Stimulated activated CD4-positive, alpha-beta T cell treated with anti-CD3 and anti-CD28 coated beads, Interleukin-12 subunit alpha, Interleukin-12 subunit beta, amount 100 ng/mL, for 48 hours (primary cell): Measurements from ENCODE around the gene LPP.

ENCODE experiments used
- DNase-seq, 3 donors: peaks; one replicate each; pipeline ENCODE4 v3.0.0-alpha.2; 2020; ENCODE audit warnings: low read depth in 2 of 3, low spot score in 1 of 3

Gene LPP

DNA sequence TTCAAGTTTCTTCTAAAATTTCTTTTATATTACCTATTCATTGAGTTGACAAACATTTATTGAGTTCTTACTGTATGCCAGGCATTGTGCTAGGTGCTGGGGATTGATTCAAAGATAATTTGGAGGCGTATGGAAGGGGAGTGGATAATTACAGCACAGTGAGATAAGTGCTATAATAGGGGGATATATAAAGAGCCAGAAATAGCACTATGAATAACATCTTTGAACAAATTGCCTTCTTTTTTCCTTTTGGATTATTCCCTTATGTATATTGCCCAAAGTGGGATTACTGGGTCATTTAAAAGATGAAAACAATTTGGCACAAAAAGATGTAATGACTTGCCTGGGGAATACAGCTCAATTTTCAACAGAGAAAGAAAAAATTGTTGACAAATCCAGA, 64.6 kb downstream of the LPP start:
- no peak for DNase-seq

- no peak for DNase-seq
Observed at GRCh38 chr3:188219147-188219546, 65.2 kb downstream of the LPP start.

DNA sequence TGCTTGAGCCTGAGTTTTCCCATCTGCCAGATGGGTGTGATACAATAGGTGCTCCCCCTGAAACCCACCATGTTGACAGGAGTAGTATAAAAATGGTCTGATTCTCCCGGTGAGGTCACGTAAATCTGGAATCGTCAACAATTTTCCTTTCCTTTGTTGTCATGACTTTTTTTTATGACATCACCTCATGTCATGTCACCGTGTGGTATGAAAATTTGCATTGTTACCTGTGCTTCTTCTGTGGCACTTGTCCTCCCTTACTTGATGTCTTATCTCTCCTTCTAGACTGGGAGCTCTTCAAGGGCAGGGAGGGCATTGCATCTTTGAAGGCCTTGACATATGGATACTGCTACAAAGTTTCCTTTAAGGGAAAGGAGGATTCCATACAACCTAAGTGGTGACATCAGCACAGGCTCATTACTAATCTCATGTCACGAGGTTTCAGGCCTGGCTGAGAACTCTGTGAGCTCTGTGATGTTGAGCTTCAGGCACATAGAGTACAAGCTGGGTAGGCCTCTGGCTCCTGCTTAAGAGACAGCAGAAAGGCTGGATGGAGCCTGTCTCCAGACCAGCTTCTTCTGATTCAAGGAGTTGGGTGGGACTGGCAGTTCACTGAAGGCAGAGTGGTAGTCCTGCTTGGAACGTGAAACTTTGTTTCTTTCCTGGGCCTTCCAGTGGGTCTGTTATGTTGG, 66.3 kb downstream of the LPP start:
- no peak for DNase-seq

- no peak for DNase-seq
Observed at GRCh38 chr3:188220988-188221818, 67.2 kb downstream of the LPP start.

DNA sequence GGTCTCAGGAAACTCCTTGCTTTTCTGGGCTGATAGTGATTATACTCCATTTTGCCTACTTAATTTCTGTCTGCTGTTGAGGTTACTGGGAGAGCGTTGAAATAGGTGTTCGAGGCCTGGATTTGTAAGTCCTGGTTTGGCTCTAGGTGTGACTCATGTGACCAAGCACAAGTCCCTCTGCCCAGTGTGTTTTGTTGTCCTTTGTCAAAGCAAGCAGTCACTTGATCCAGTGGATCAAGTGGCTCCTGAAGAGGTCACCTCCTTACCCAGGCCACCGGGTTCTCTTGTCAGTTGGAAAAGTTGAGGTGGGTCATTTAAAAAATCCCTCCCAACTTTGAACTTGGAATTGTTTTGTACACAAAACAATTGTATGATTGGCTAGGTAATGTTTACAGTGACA, 70.0 kb downstream of the LPP start:
- DNase-seq, result no peak

DNA sequence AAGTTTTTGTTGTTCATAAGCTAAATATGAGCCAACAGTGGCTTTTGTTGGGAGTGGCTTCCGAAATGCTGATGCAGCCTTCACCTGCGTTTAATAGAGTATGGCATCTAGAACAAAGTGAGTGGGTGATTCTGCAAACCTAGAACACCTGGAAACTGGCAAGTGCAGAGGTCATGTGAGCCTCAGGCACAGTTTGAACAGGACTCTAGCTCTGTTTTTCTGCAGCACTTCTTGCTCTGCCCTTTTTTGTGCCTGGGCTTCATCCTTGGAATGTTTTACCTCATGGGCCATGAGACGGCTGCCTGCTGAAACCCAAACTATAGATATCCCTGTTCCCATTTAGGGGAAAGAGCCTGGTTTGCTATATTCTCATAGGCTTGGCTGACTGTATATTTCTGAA, 73.5 kb downstream of the LPP start:
- DNase-seq, result no peak

- DNase-seq, result no peak
Observed at GRCh38 chr3:188229177-188229576, 75.2 kb downstream of the LPP start.

- no peak for DNase-seq
Observed at GRCh38 chr3:188229726-188230125, 75.8 kb downstream of the LPP start.

DNA sequence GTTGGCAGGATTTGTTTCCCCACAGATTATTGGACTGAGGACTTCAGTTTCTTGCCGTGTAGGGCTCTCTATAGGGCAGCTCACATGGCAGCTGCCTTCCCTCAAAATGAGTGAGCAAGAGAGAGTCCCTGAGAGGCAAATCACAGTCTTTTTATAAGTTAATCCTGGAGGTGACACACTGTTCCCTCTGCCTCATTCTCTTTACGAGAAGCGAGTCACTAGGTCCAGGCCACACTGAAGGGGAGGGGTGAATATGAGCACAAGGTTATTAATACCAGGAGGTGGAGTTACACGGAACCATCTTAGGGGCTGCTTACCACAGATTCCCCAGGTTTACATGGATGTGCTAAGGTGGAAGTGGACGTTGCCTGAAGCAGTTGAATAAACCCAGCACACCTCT, 77.0 kb downstream of the LPP start:
- DNase-seq, result no peak

DNA sequence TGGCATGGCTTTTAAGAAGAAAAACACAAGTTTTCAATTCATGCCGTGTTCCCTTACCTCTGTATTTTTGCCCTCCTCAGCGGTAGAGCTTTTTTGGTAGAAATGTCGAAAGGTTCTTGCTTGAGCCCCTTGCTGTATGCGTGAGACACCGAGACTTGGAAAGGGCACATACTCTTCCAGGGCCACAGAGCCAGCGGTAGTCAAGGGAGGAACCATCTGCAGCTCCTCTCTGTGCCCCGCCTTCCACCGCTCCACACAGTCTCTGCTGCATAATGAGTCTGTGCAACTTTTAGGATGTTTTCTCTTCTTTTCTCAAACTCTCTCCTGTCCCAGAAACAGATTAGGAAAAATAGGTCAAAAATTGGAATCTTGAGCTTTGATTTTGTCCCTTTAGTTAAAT, 77.5 kb downstream of the LPP start:
- no peak for DNase-seq

GRCh38 chr3:188232656-188233055, 78.7 kb downstream of the LPP start:
- DNase-seq, result no peak

DNA sequence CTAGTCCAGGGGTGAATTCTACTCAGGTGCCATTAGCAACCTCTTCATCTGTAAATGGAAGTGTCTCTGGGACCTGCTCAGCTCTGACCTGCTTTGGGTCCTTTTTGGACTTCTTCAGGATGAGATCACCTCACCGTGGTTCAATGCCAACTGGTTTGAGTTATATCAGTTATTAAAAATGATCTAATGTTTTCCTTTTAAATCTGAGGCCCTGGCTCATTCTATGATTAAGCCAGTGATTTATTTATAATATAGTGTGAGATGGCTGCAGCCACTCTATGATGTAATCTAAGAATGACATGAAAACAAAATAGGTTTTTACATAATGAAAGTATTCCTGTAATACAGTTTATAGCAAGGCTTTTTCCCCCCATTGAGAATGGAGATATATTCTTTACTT, 79.4 kb downstream of the LPP start:
- no peak for DNase-seq

DNA sequence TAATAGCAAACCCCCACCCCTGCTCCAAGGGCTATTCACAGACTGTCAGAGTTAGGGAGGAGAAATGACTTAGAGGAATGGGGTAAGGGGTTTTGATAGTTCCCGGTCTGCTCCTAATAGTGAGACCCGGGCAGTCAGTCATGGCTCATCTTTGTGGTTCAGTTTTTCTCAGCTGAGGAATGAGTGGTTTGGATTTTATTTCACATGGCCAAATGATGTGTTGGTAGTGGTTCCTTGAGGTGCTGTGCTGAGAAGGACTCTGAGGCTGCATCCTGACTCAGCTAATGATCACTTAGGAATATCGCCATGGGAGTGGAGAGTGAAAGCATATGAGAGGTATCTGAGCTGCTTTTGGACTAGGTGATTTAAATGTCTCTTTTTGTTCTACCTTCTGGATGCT, 80.2 kb downstream of the LPP start:
- DNase-seq, result no peak

- DNase-seq, result no peak
Observed at GRCh38 chr3:188236271-188236670, 82.3 kb downstream of the LPP start.

DNA sequence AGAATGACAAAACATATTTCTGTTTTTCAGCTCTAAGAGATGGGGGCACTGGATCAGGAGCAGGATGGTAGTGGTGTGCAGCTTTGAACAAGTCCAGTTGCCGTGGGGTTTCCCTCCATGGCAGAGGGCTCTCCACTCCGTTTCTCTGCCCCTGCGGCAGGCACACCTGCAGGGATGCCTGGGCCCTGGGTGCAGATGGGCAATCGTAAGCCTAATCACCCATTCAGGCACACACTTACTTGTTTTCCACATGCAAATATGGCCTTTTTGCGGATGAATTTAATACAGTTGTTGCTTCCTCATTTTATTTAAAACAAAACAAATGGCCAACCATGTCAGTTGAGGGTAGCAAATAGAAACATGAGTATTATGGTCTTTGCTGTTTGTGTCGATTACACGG, 85.1 kb downstream of the LPP start:
- DNase-seq, result no peak

GRCh38 chr3:188239577-188239976, 85.6 kb downstream of the LPP start:
- DNase-seq, result no peak

DNA sequence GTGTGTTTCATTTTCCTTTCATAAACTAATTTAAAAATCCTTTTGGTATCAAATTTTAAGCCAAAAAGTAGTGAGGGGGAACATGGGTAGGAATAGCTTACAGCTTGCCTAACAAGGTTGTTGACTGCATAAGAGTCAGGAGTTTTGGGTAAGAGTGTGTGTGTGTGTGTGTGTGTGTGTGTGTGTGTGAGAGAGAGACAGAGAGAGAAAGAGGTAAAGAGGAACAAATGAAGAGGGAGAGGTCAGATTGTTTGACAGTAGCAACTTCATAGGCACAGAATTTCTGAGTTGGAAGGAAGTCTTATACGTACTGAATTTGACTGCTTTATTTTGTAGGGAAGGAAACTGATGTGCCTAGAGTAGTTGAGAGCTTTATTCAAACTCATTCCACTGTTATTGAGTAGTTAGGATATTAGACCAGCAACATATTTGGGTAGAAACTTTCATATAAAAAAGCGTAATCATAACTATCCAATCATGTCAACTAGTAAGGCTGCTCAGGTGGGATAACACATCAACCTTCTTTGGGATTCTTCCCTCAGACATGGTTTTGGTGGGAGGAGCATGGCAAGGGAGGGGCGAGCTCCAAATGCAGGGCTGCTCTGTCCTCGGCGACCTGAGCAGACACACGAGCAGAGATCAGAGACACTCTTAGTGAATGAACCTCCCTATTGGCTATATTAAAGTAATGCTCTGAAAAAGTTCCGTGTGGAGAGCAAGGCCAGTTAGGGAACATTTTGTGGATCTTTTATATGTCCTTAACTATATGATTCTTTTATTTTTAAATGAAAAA, 86.4 kb downstream of the LPP start:
- DNase-seq, result no peak

DNA sequence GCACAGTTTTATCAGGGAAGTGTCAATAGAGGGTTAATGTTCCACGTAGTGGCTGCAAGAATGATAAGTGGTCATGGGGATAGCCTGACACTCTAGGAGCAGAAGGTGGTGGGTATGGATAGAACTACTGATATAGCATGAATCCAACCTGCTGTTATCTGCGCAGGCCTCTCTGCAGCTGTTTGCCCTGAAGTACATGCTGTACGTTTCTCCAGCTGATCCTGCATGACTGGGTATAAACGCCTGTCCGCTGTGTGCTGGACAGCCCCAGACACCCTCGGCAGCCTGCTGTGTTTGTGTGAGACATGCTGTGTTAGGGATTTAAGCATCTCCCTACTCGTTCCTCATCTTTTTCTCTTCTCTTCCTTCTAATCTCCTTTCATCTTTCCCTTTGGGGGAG, 87.1 kb downstream of the LPP start:
- DNase-seq, result no peak

GRCh38 chr3:188241883-188242282, 87.9 kb downstream of the LPP start:
- no peak for DNase-seq

DNA sequence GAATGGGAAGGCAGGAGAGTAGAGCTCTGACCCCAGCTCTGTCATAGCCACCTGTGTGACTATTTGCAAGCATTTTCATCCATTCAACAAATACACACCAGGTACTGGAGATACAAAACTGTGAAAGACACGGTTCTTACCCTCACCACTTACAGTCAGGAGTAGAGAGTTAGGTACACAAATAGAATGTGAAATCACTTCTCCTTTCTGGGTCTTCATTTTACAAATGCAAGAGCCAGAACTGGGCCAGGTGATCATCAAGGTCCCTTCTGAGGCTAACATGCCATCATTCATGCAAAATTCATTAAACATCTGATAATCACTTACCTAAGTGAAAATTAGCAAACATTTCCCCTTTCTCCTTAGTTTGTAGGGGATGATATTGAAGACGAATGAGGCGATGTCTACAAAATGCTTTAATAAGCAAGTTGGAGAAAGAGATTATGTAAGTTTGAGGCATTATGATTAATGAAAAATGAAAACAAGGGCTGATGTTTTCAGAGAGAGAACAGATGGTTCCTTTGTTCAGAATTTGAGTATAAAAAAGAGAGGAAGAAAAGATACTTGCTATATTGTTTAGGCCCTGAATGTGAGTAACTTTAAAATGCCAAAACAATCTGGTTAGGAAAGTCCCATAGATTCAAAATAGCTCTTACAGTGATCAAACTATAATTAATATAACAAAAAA, 88.6 kb downstream of the LPP start:
- DNase-seq, result no peak

- no peak for DNase-seq
Observed at GRCh38 chr3:188243124-188243795, 89.3 kb downstream of the LPP start.
